Gastroesophageal sphincter (tissue), 3 donors: ENCODE results near the gene ADAM12.

ENCODE experiments used
- CTCF ChIP-seq, 4 experiments: fragments of 200-600 bp in 2 of 4; fragments of 450-650 bp in 2 of 4; sonication (generic) in 1 of 4; IDR thresholded peaks; one replicate each; pipeline ENCODE4 v1.5.1; 2017 to 2019; ENCODE audit warnings: antibody characterized with exemption in 4 of 4, mild to moderate bottlenecking in 2 of 4, moderate library complexity in 2 of 4
- EP300 ChIP-seq: sonication (generic); formaldehyde crosslinking; IDR thresholded peaks from one replicate; pipeline ENCODE4 v1.6.1; 2017; ENCODE audit warnings: antibody characterized with exemption, mild to moderate bottlenecking
- POLR2A ChIP-seq, 2 donors: fragments of 450-650 bp; IDR thresholded peaks; one replicate each; pipeline ENCODE4 v1.6.1; 2017; ENCODE audit warnings: antibody characterized with exemption in 2 of 2, mild to moderate bottlenecking in 2 of 2, moderate library complexity in 1 of 2
- POLR2AphosphoS5 ChIP-seq: sonication (generic); formaldehyde crosslinking; IDR thresholded peaks from one replicate; pipeline ENCODE4 v1.6.1; 2017; ENCODE audit warnings: antibody characterized with exemption

GRCh38 chr10:126197036-126197543 lies 191.2 kb downstream of the ADAM12 start:
- TF ChIP-seq CTCF (IDR thresholded peaks at IDR 0.05) (no peak), POLR2A (IDR thresholded peaks at IDR 0.05) (no peak), POLR2AphosphoS5 (no peak), EP300 (no peak)
